ENCODE data around the gene GRID1.

Gene GRID1

DNA sequence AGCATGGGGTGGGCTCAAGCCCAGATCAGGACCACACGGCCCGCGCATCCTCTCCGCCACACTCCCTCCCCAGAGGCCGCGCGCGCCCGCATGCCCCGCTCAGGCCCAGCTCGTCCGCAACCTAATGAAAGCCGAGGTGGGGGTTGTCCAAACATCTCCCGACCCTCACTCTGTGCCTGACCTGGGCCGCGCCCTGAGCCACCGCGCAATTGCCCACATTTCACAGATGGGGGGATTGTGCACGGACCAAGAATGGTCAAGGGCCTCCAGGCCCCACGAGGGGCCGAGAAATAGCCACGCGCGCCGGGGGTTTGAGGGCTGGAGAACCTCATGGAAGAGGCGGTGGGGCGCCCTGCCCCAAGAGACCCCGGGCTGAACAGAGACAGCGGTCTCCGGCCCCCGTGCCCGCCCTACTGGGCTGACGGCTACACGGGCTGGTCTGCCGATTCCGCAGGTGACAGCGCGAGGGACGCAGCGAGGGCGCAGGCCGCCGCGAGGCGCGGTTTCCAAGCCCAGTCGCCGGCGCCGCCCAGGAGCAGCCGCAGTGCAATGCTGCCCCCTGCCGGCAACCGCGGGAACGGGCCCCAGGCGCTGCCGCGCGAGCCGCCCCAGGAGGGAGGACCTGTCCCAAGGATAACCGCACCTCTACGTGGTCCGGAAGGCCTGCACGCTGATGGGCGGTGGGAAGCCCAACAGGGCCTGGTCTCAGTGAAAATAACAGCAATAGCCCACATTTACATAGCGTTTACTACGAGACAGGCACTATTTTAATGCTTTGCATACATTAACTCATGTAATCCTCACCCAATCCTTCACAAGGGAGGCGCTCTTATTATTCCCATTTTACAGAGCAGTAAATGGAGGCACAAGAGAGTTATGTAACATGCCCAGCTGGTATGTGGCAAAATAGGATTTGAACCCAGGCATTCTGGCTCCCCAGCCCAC is 10.5 kb upstream of the GRID1 start:
- FAIRE-seq (peak; percentile 98), DNase-seq (ENCODE audit: insufficient read length, low spot score) (peak; percentile 91)
- TF ChIP-seq POLR2A (IDR thresholded peaks at IDR 0.05; ENCODE audit: low read depth, low read length) (no peak), TAF1 (IDR thresholded peaks at IDR 0.05; ENCODE audit: low read depth, low read length) (no peak), SPI1 (IDR thresholded peaks at IDR 0.05; ENCODE audit: low read depth, low read length) (no peak), PAX5 (IDR thresholded peaks at IDR 0.05; ENCODE audit: insufficient read depth, low read length, severe bottlenecking) (no peak), POLR2AphosphoS5 (IDR thresholded peaks at IDR 0.05; ENCODE audit: low read depth, low read length) (no peak), POU2F2 (IDR thresholded peaks at IDR 0.05; ENCODE audit: low read depth, low read length) (no peak)

DNA sequence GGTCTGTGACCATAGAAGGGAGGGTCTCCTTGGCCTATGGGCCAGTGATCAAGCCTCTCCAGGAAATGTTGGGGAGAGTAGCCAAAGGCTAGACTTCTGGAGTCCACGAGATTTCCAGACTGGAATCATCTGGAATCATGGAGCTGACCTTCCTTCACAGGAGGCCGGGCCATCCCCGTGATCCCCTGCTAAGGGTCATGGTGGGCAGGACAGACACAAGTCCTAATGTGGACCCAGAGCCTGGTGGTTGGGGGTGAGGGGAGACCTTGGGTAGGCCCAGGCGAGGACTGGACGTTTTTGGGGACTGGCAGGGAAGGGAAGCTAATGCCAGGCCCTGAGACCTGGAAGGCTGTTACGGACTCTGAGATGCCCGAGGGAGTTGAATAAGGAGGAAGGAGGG is 9.8 kb upstream of the GRID1 start:
- TF ChIP-seq PAX5 (IDR thresholded peaks at IDR 0.05; ENCODE audit: insufficient read depth, low read length, severe bottlenecking) (no peak), SPI1 (IDR thresholded peaks at IDR 0.05; ENCODE audit: low read depth, low read length) (no peak), POLR2A (IDR thresholded peaks at IDR 0.05; ENCODE audit: low read depth, low read length) (no peak), POU2F2 (IDR thresholded peaks at IDR 0.05; ENCODE audit: low read depth, low read length) (no peak), TAF1 (IDR thresholded peaks at IDR 0.05; ENCODE audit: low read depth, low read length) (no peak), POLR2AphosphoS5 (IDR thresholded peaks at IDR 0.05; ENCODE audit: low read depth, low read length) (no peak)
- FAIRE-seq (peak; percentile 45), DNase-seq (ENCODE audit: insufficient read length, low spot score) (no peak)

DNA sequence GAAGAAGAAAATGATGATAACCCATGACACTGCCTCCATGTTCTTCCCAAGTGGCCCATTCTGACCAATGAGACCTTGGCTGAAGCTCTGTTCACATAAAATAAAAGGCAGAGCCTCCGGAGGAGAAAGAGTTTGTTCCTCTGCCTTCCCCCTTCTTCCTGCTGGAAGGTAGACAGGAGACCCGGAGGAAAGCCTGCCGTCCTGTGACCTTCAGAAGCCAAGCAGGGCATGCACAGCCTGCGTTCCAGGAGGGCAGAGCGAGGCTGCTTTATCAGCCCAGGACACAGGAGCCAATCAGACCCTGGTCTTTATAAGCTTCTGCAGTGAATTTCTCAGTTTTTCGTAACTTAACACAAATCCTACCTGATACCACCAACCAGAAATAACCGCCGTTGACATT is 8.6 kb upstream of the GRID1 start:
- no peak for DNase-seq (ENCODE audit: insufficient read length, low spot score)
- no peak for FAIRE-seq
- no peak for TF ChIP-seq PAX5 (IDR thresholded peaks at IDR 0.05; ENCODE audit: insufficient read depth, low read length, severe bottlenecking)
- no peak for TF ChIP-seq POU2F2 (IDR thresholded peaks at IDR 0.05; ENCODE audit: low read depth, low read length)
- TF ChIP-seq POLR2AphosphoS5 (IDR thresholded peaks at IDR 0.05; ENCODE audit: low read depth, low read length) = no peak
- no peak for TF ChIP-seq TAF1 (IDR thresholded peaks at IDR 0.05; ENCODE audit: low read depth, low read length)
- TF ChIP-seq POLR2A (IDR thresholded peaks at IDR 0.05; ENCODE audit: low read depth, low read length) = no peak
- TF ChIP-seq SPI1 (IDR thresholded peaks at IDR 0.05; ENCODE audit: low read depth, low read length) = no peak

DNA sequence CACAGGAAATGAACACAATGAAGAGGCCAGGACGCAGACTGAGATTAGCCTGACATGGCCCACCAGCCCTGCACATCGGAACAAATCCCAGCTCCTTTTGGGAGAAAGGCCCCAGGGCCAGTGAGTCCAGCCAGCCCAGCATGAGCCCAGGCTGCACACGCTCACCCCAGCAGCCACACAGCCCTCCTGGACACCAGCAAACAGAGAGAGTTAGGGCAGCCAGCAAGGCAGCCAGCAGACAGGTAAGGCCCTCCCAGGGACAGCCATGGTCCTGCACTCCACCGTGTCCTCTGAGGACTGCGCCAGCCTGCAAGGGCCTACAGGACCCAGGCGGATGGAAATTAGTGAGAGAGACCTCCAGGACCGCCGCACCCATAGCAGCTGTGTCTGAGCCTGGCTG is 8.1 kb upstream of the GRID1 start:
- DNase-seq (ENCODE audit: insufficient read length, low spot score) (no peak), FAIRE-seq (no peak)
- TF ChIP-seq POU2F2 (IDR thresholded peaks at IDR 0.05; ENCODE audit: low read depth, low read length) = no peak
- TF ChIP-seq TAF1 (IDR thresholded peaks at IDR 0.05; ENCODE audit: low read depth, low read length) = no peak
- no peak for TF ChIP-seq POLR2A (IDR thresholded peaks at IDR 0.05; ENCODE audit: low read depth, low read length)

DNA sequence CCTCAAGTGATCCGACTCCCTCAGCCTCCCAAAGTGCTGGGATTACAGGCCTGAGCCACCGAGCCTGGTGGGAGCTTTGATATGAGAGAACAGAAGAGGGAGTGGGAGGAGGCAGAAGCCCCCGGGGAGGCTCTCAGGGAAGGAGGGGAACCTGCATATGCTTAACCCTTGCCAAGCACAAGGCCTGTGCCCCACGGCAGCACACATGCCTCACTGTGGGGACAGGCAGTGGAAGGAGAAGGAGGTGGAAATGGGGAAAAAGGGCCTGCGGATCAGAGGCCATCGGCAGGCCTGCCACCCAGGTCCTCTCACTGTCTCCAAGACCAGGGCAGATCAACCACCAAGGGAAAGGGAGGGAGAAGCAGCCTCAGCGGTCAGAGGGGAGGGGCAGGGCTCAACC is 7.2 kb upstream of the GRID1 start:
- DNase-seq (ENCODE audit: insufficient read length, low spot score) (no peak), FAIRE-seq (no peak)
- no peak for TF ChIP-seq TAF1 (IDR thresholded peaks at IDR 0.05; ENCODE audit: low read depth, low read length)
- TF ChIP-seq POLR2AphosphoS5 (IDR thresholded peaks at IDR 0.05; ENCODE audit: low read depth, low read length) = no peak
- no peak for TF ChIP-seq POU2F2 (IDR thresholded peaks at IDR 0.05; ENCODE audit: low read depth, low read length)
- TF ChIP-seq PAX5 (IDR thresholded peaks at IDR 0.05; ENCODE audit: insufficient read depth, low read length, severe bottlenecking) = no peak
- no peak for TF ChIP-seq POLR2A (IDR thresholded peaks at IDR 0.05; ENCODE audit: low read depth, low read length)
- no peak for TF ChIP-seq SPI1 (IDR thresholded peaks at IDR 0.05; ENCODE audit: low read depth, low read length)

DNA sequence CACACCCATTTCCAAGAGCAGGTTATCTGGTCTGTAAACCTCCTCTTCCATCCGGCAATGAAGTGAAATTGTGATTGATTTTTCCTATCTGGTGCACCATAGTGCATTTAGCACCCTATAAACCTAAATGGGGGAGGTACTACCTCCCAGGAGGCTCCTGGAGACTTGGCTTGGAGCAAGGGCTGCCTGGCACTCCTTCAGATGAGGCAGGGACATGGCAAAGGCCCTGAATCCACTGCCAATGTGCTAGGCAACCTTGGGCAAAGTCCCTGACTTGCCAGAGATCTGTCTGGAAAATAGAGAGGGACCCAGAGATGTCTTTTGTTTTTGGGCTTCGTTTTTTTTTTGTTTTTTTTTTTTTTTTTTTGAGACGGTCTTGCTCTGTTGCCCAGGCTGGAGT is 6.7 kb upstream of the GRID1 start:
- no peak for DNase-seq (ENCODE audit: insufficient read length, low spot score)
- TF ChIP-seq POU2F2 (IDR thresholded peaks at IDR 0.05; ENCODE audit: low read depth, low read length) (no peak), TAF1 (IDR thresholded peaks at IDR 0.05; ENCODE audit: low read depth, low read length) (no peak), POLR2A (IDR thresholded peaks at IDR 0.05; ENCODE audit: low read depth, low read length) (no peak), SPI1 (IDR thresholded peaks at IDR 0.05; ENCODE audit: low read depth, low read length) (no peak), POLR2AphosphoS5 (IDR thresholded peaks at IDR 0.05; ENCODE audit: low read depth, low read length) (no peak), PAX5 (IDR thresholded peaks at IDR 0.05; ENCODE audit: insufficient read depth, low read length, severe bottlenecking) (no peak)
- FAIRE-seq = no peak

DNA sequence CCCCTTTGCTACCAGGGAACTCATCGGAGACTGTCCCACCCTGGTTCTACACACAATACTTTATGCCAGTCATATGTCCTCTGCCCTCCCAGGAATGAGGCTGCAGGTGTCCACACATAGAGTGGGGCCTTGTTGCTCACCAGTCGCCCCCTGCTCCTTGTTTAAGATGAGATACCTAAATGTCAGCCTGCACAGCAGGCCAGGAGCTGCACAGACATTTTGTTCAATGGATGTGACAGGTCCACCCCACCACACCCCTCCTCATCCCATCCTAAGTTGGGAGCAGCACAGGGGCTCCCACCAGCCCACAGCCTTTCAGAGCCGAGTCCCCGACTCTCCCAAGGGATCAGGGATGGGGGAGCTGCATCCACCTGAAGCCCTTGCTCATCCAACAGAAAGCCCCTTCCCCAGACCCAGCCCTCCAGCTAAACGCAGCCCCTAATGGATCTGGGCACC is 6.2 kb upstream of the GRID1 start:
- no peak for DNase-seq (ENCODE audit: insufficient read length, low spot score)
- no peak for FAIRE-seq
- TF ChIP-seq POU2F2 (IDR thresholded peaks at IDR 0.05; ENCODE audit: low read depth, low read length) (no peak), SPI1 (IDR thresholded peaks at IDR 0.05; ENCODE audit: low read depth, low read length) (no peak), POLR2AphosphoS5 (IDR thresholded peaks at IDR 0.05; ENCODE audit: low read depth, low read length) (no peak), PAX5 (IDR thresholded peaks at IDR 0.05; ENCODE audit: insufficient read depth, low read length, severe bottlenecking) (no peak), TAF1 (IDR thresholded peaks at IDR 0.05; ENCODE audit: low read depth, low read length) (no peak)

DNA sequence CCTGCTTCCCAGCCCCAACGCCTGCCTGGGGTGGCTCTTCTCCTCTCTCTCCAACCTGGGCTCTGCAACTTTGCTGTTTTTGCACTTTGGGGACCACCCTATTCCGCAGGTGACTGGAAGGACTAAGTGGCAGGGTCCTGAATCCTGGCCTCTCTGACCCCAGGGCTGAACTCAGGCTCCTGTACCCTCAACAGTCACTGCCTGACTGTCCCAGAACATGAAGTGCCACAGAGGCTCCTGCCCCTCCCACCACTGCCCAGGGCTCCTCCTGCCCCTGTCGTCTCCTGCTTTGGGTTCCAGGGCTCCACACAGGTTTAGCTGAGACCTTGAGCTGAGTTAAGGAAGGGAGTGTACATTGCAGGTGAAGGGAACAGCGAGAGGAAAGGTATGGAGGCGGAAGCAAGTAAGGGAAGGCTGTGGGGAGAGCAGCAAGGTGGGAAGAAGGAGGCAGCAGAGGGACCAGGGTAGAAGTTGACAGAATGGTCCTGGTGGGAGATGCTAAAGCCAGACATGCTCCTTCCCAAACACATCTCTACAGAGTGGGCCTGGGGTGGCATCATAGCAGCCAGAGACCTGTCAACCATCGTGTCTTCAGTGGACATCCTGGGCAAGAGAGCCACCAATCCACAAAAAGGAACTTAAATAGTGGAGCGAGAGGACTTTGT is 5.7 kb upstream of the GRID1 start:
- DNase-seq (ENCODE audit: insufficient read length, low spot score) (no peak), FAIRE-seq (no peak)
- no peak for TF ChIP-seq SPI1 (IDR thresholded peaks at IDR 0.05; ENCODE audit: low read depth, low read length)
- no peak for TF ChIP-seq POLR2A (IDR thresholded peaks at IDR 0.05; ENCODE audit: low read depth, low read length)
- TF ChIP-seq POU2F2 (IDR thresholded peaks at IDR 0.05; ENCODE audit: low read depth, low read length) = no peak
- no peak for TF ChIP-seq PAX5 (IDR thresholded peaks at IDR 0.05; ENCODE audit: insufficient read depth, low read length, severe bottlenecking)
- TF ChIP-seq TAF1 (IDR thresholded peaks at IDR 0.05; ENCODE audit: low read depth, low read length) = no peak
- TF ChIP-seq POLR2AphosphoS5 (IDR thresholded peaks at IDR 0.05; ENCODE audit: low read depth, low read length) = no peak

DNA sequence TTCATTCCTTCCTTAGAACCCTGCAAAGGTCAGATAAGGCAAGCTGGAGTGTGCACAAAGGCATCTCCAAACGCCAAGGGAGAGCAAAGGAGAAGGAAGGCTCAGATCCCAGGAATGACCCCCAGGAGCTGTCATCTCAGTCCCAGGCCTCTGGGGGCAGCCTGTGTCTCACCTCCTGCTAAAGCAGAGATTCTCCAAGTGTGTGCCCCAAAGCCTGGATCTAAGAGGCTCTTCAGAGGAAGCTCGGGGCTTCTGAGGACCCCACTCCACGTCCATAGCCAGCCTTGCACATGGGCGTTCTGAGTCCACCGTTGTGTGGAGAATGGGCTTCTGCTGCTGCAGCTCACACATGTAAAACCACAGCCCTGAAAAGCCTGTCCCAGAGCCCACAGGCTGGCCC is 5.1 kb upstream of the GRID1 start:
- DNase-seq (ENCODE audit: insufficient read length, low spot score) (no peak), FAIRE-seq (no peak)
- TF ChIP-seq TAF1 (IDR thresholded peaks at IDR 0.05; ENCODE audit: low read depth, low read length) = no peak
- no peak for TF ChIP-seq POU2F2 (IDR thresholded peaks at IDR 0.05; ENCODE audit: low read depth, low read length)
- TF ChIP-seq POLR2A (IDR thresholded peaks at IDR 0.05; ENCODE audit: low read depth, low read length) = no peak
- TF ChIP-seq SPI1 (IDR thresholded peaks at IDR 0.05; ENCODE audit: low read depth, low read length) = no peak
- no peak for TF ChIP-seq PAX5 (IDR thresholded peaks at IDR 0.05; ENCODE audit: insufficient read depth, low read length, severe bottlenecking)
- no peak for TF ChIP-seq POLR2AphosphoS5 (IDR thresholded peaks at IDR 0.05; ENCODE audit: low read depth, low read length)

All from GM12891 (cell line).